H1 (cell line): Measurements from ENCODE around the gene SLC5A7. TPM values are rescaled to one million over a fixed set of nuclear protein-coding genes. Genes with fewer than 3 reads are reported as not detected.

Source experiments
- CTCF ChIA-PET: fragments of 300-600 bp; sonication (Branson Sonifier 250); formaldehyde crosslinking; loops from one replicate; lab custom pipeline; 2021; ENCODE audit not compliant: partially characterized antibody; lab: Charles Lee
- POLR2A ChIA-PET: fragments of 300-600 bp; sonication (Branson Sonifier 250); formaldehyde crosslinking; loops from one replicate; lab custom pipeline; 2021; ENCODE audit warnings: inconsistent platforms; ENCODE audit not compliant: partially characterized antibody; lab: Charles Lee
- DNase-seq, 2 experiments: peaks; one replicate each; pipeline versions ENCODE4 v3.0.0 to v3.0.0-alpha.2; 2010 to 2022; ENCODE audit warnings: low spot score in 2 of 2, low read depth in 1 of 2, mixed read lengths in 1 of 2
- FAIRE-seq: peaks from 2 replicates; lab custom pipeline; 2011; peaks lifted over from hg19 to GRCh38; lab: Jason Lieb, UNC
- H2AFZ ChIP-seq: 2 replicates; pipeline ENCODE4 v1.8.1; 2012; ENCODE audit warnings: low read length, inconsistent platforms
- H2AK5ac ChIP-seq: 2 replicates; pipeline ENCODE4 v1.6.1; 2013; ENCODE audit warnings: low read depth, low read length
- H2BK120ac ChIP-seq: replicated peaks from 2 replicates; pipeline ENCODE3; 2013; ENCODE audit warnings: low read depth, low read length, inconsistent platforms
- H2BK12ac ChIP-seq: 2 replicates; pipeline ENCODE4 v1.6.1; 2013; ENCODE audit warnings: low read depth, low read length
- H2BK15ac ChIP-seq: 2 replicates; pipeline ENCODE4 v1.6.1; 2013; ENCODE audit warnings: low read length
- H2BK20ac ChIP-seq: 2 replicates; pipeline ENCODE4 v1.6.1; 2013; ENCODE audit warnings: low read length
- H2BK5ac ChIP-seq: 2 replicates; pipeline ENCODE4 v1.6.1; 2013; ENCODE audit warnings: low read depth, low read length
- H3K14ac ChIP-seq: 2 replicates; pipeline ENCODE4 v1.6.1; 2013; ENCODE audit warnings: inconsistent platforms; ENCODE audit not compliant: insufficient read length
- H3K18ac ChIP-seq: 2 replicates; pipeline ENCODE4 v1.6.1; 2013; ENCODE audit warnings: low read length; ENCODE audit errors: extremely low read depth
- H3K23ac ChIP-seq: 2 replicates; pipeline ENCODE4 v1.6.1; 2013; ENCODE audit warnings: inconsistent platforms; ENCODE audit not compliant: insufficient read length
- H3K23me2 ChIP-seq: 2 replicates; pipeline ENCODE4 v1.6.1; 2013; ENCODE audit warnings: low read depth, low read length
- H3K27ac ChIP-seq: 2 replicates; pipeline ENCODE4 v1.6.1; 2011; ENCODE audit warnings: low read depth, low read length, inconsistent platforms
- H3K27me3 ChIP-seq, 4 experiments: replicated peaks in 1 of 4; 1 replicate in 1 of 4; 2 replicates in 3 of 4; pipeline versions ENCODE4 v1.6.1 to v1.8.1; 2011 to 2013; ENCODE audit warnings: low read length in 3 of 4, mild to moderate bottlenecking in 3 of 4, inconsistent platforms in 2 of 4, mixed read lengths in 2 of 4, moderate library complexity in 1 of 4; ENCODE audit not compliant: control insufficient read depth in 3 of 4, insufficient read depth in 3 of 4; ENCODE audit errors: extremely low read depth in 1 of 4
- H3K36me3 ChIP-seq, 4 experiments: 2 replicates each; pipeline versions ENCODE4 v1.6.1 to v1.8.1; 2011 to 2013; ENCODE audit warnings: mild to moderate bottlenecking in 4 of 4, low read length in 3 of 4, moderate library complexity in 2 of 4, control low read depth in 1 of 4, inconsistent platforms in 1 of 4; ENCODE audit not compliant: insufficient read depth in 4 of 4, control insufficient read depth in 2 of 4
- H3K4ac ChIP-seq: replicated peaks from 2 replicates; pipeline ENCODE3; 2013; ENCODE audit warnings: low read length, low read depth, mixed read lengths, inconsistent platforms; ENCODE audit not compliant: insufficient read length
- H3K4me1 ChIP-seq, 4 experiments: replicated peaks in 1 of 4; 1 replicate in 1 of 4; 2 replicates in 3 of 4; pipeline versions ENCODE4 v1.6.1 to v1.8.1; 2011 to 2013; ENCODE audit warnings: low read length in 3 of 4, inconsistent platforms in 2 of 4, mixed read lengths in 1 of 4; ENCODE audit not compliant: insufficient read depth in 4 of 4, control insufficient read depth in 3 of 4
- H3K4me2 ChIP-seq, 2 experiments: 2 replicates each; pipeline versions ENCODE4 v1.6.1 to v1.8.1; 2011 to 2013; ENCODE audit warnings: low read depth in 2 of 2, low read length in 2 of 2, control low read depth in 1 of 2, inconsistent platforms in 1 of 2, mild to moderate bottlenecking in 1 of 2; ENCODE audit not compliant: insufficient read depth in 1 of 2
- H3K4me3 ChIP-seq, 4 experiments: fragments of 200-600, 300-600 bp in 1 of 4; sonication (generic), shearing (Covaris generic), sonication (Bioruptor Twin) in 1 of 4; 2 replicates each; pipeline versions ENCODE4 v1.5.1 to v1.8.1; 2011 to 2016; ENCODE audit warnings: low read length in 4 of 4, low read depth in 3 of 4, control low read depth in 2 of 4, inconsistent platforms in 2 of 4, mild to moderate bottlenecking in 2 of 4, mixed read lengths in 1 of 4, moderate library complexity in 1 of 4; ENCODE audit not compliant: insufficient read depth in 2 of 4; ENCODE audit errors: extremely low read depth in 1 of 4
- H3K56ac ChIP-seq: replicated peaks from 2 replicates; pipeline ENCODE3; 2013; ENCODE audit warnings: low read depth, mild to moderate bottlenecking, mixed read lengths, low read length, inconsistent platforms; ENCODE audit not compliant: insufficient read length
- H3K79me1 ChIP-seq: 2 replicates; pipeline ENCODE4 v1.6.1; 2013; ENCODE audit warnings: low read depth, low read length, control low read depth
- H3K79me2 ChIP-seq, 2 experiments: 2 replicates each; pipeline versions ENCODE4 v1.6.1 to v1.8.1; 2012 to 2013; ENCODE audit warnings: low read length in 2 of 2, mild to moderate bottlenecking in 2 of 2, inconsistent platforms in 1 of 2; ENCODE audit not compliant: insufficient read depth in 2 of 2, control insufficient read depth in 1 of 2
- H3K9ac ChIP-seq, 4 experiments: replicated peaks in 1 of 4; 1 replicate in 1 of 4; 2 replicates in 3 of 4; pipeline versions ENCODE4 v1.6.1 to v1.8.1; 2011 to 2013; ENCODE audit warnings: low read depth in 3 of 4, low read length in 3 of 4, control low read depth in 2 of 4, mild to moderate bottlenecking in 2 of 4, moderate library complexity in 2 of 4, inconsistent platforms in 1 of 4; ENCODE audit errors: extremely low read depth in 1 of 4
- H3K9me3 ChIP-seq, 2 experiments: 2 replicates each; pipeline versions ENCODE4 v1.6.1 to v1.8.1; 2012 to 2013; ENCODE audit warnings: mild to moderate bottlenecking in 2 of 2, moderate library complexity in 2 of 2, control low read depth in 1 of 2, inconsistent platforms in 1 of 2, low read depth in 1 of 2, low read length in 1 of 2, mixed read lengths in 1 of 2; ENCODE audit not compliant: insufficient read depth in 2 of 2
- H4K20me1 ChIP-seq, 2 experiments: replicated peaks in 1 of 2; 2 replicates each; pipeline versions ENCODE3 to v1.8.1; 2011 to 2013; ENCODE audit warnings: inconsistent platforms in 2 of 2, low read length in 2 of 2, mild to moderate bottlenecking in 1 of 2; ENCODE audit not compliant: insufficient read depth in 2 of 2, control insufficient read depth in 1 of 2
- H4K5ac ChIP-seq: 2 replicates; pipeline ENCODE4 v1.6.1; 2013; ENCODE audit warnings: low read length, low read depth, mixed read lengths, inconsistent platforms; ENCODE audit not compliant: insufficient read length
- H4K8ac ChIP-seq: 2 replicates; pipeline ENCODE4 v1.8.0; 2013; ENCODE audit warnings: mild to moderate bottlenecking, moderate library complexity, low read length, inconsistent platforms; ENCODE audit not compliant: insufficient read depth; ENCODE audit errors: extremely low read depth
- H4K91ac ChIP-seq: replicated peaks from 2 replicates; pipeline ENCODE3; 2013; ENCODE audit warnings: low read length, mixed read lengths, inconsistent platforms; ENCODE audit not compliant: insufficient read length
- ATF3 ChIP-seq: IDR thresholded peaks from 2 replicates; pipeline ENCODE4 v1.6.1; 2011; ENCODE audit warnings: low read depth, mild to moderate bottlenecking, low read length; ENCODE audit not compliant: insufficient read depth
- EP300 ChIP-seq, 2 experiments: IDR thresholded peaks; 1 replicate in 1 of 2; 2 replicates in 1 of 2; pipeline ENCODE4 v1.6.1; 2011 to 2012; ENCODE audit warnings: low read depth in 2 of 2, low read length in 2 of 2, mild to moderate bottlenecking in 2 of 2, borderline replicate concordance in 1 of 2, inconsistent platforms in 1 of 2, moderate library complexity in 1 of 2
- FOSL1 ChIP-seq: IDR thresholded peaks from 2 replicates; pipeline ENCODE4 v1.6.1; 2011; ENCODE audit warnings: mild to moderate bottlenecking, low read depth, low read length, moderate library complexity; ENCODE audit not compliant: insufficient read depth
- POU5F1 ChIP-seq: IDR thresholded peaks from 2 replicates; pipeline ENCODE4 v1.6.1; 2011; ENCODE audit warnings: low read depth, mild to moderate bottlenecking, low read length, moderate library complexity
- SUZ12 ChIP-seq: fragments of 200-600 bp; sonication (generic); IDR thresholded peaks from 2 replicates; pipeline ENCODE4 v1.6.1; 2012; ENCODE audit warnings: mild to moderate bottlenecking, inconsistent platforms, low read length, moderate library complexity, mixed read lengths
- polyA plus RNA-seq, 7 experiments: library from polyadenylated mRNA; depleted of rRNA in 3 of 7; stranded (reverse) in 5 of 7; unstranded in 2 of 7; fragments of >200 nt in 5 of 7; fragments of 200-250 nt in 2 of 7; gene quantifications; 1 replicate in 5 of 7; 2 replicates in 1 of 7; 4 replicates in 1 of 7; pipeline versions ENCODE4 v1.2.1 to v1.2.3, GENCODE V29; 2011 to 2013; ENCODE audit warnings: missing spikeins in 2 of 7, mixed read lengths in 2 of 7
- total RNA-seq: library from RNA; stranded (reverse); fragmentation: NEBNext Ultra II Directional; extraction: Animal tissue kit (Norgen Biotek cat#: 25700); gene quantifications from 2 replicates; pipeline ENCODE4 v1.2.1, GENCODE V29; 2021

SLC5A7 gene
- total and polyA plus RNA-seq, 2 of the 8 experiments (the other 6 are each of a cell fraction or from before 2014, with no cell fraction given): 0.15 to 0.30 TPM

- no peak overlapping the region for H3K14ac ChIP-seq
- H3K4me2 ChIP-seq: no peak overlapping the region
- FAIRE-seq (no peak), DNase-seq (no peak)
- no peak overlapping the region for H2BK5ac ChIP-seq
- H2BK120ac ChIP-seq: no peak overlapping the region
- H3K36me3 ChIP-seq: no peaks in the 10 kb centered on the region
- ChIA-PET CTCF (no interaction called here), POLR2A (no interaction called here)
- H3K56ac ChIP-seq: no peak overlapping the region
- no peak for TF ChIP-seq ATF3
- no peak for TF ChIP-seq SUZ12
- TF ChIP-seq EP300 (IDR thresholded peaks at IDR 0.05; ENCODE audit: borderline replicate concordance in 1 of 2, low read depth in 2 of 2, low read length in 2 of 2): no peak
- TF ChIP-seq POU5F1: no peak
- no peak for TF ChIP-seq FOSL1
- H2AK5ac ChIP-seq: no peak overlapping the region
- H3K9ac ChIP-seq: no peak overlapping the region
- H4K5ac ChIP-seq: no peak overlapping the region
- H2AFZ ChIP-seq: no peak overlapping the region
- no peak overlapping the region for H2BK12ac ChIP-seq
- H2BK15ac ChIP-seq: no peak overlapping the region
- no peak overlapping the region for H3K4ac ChIP-seq
- no peak overlapping the region for H2BK20ac ChIP-seq
- H4K91ac ChIP-seq: no peak overlapping the region
- H3K4me1 ChIP-seq: no peaks in the 10 kb centered on the region
- H3K23me2 ChIP-seq: peaks cover 3% of the 10 kb centered on the region; the same call in 1 of the 2 replicates
- peaks cover 0 to 20% (median 10%) of the 10 kb centered on the region in 4 experiments; a peak in 6 of 7 replicates for H3K27me3 ChIP-seq
- no peaks in the 10 kb centered on the region for H4K20me1 ChIP-seq
- no peak overlapping the region for H3K23ac ChIP-seq
- no peak overlapping the region for H3K4me3 ChIP-seq
- no peaks in the 10 kb centered on the region for H3K79me1 ChIP-seq
- no peaks in the 10 kb centered on the region for H3K9me3 ChIP-seq
- no peak overlapping the region for H3K27ac ChIP-seq
- H3K18ac ChIP-seq: no peak overlapping the region
- H3K79me2 ChIP-seq: no peaks in the 10 kb centered on the region
- no peak overlapping the region for H4K8ac ChIP-seq
These were observed 4.4 kb downstream of the SLC5A7 start for GRCh38 chr2:107990718-107991117.
